ENCODE measurements around the gene L3MBTL4. TPM values are rescaled to one million over a fixed set of nuclear protein-coding genes. Genes with fewer than 3 reads are reported as not detected.

L3MBTL4 gene
- polyA plus RNA-seq, 1 of the 3 experiments (the other 2 are of a cell fraction) = 0.02 TPM

GRCh38 chr18:5964108-5964507 lies 450.6 kb downstream of the L3MBTL4 start:
- Histone ChIP-seq H3K36me3 (replicated peaks in 1 of 2; ENCODE audit: control insufficient read depth in 1 of 2, insufficient read depth in 2 of 2, low read length in 1 of 2) (no peaks in the 10 kb centered on the region), H3K9me3 (no peaks in the 10 kb centered on the region), H3K4me1 (ENCODE audit: control insufficient read depth in 1 of 2, insufficient read depth in 2 of 2, low read depth in 1 of 2, low read length in 1 of 2) (peaks cover 0 to 14% of the 10 kb centered on the region in 2 experiments; a peak in 1 of 4 replicates), H3K27me3 (ENCODE audit: insufficient read depth) (0 out of 2 replicates have a peak, but pooled peaks cover 5% of the 10 kb centered on the region), H3F3A (replicated peaks; ENCODE audit: insufficient read depth) (no peaks in the 10 kb centered on the region), H4K20me1 (ENCODE audit: insufficient read depth) (no peaks in the 10 kb centered on the region), H2AFZ (ENCODE audit: low read depth) (no peak overlapping the region), H3K9ac (no peak overlapping the region), H3K27ac (ENCODE audit: low read depth in 2 of 2, low read length in 1 of 2) (no peak overlapping the region), H3K79me2 (ENCODE audit: insufficient read depth) (no peaks in the 10 kb centered on the region), H3K9me2 (no peaks in the 10 kb centered on the region), H3K4me2 (no peak overlapping the region), H3K4me3 (ENCODE audit: low read depth in 2 of 2, low read length in 1 of 2) (no peak overlapping the region)
- 47% methylated on average over 7 of the region's 8 CpGs for WGBS (ENCODE audit: low lambda C conversion rate)
- DNase-seq = no peak
- ChIA-PET POLR2A (no interaction called here), CTCF (no interaction called here)
- no peak for TF ChIP-seq RFX5 (IDR thresholded peaks at IDR 0.05; ENCODE audit: low read length)
- no peak for TF ChIP-seq SMC3 (IDR thresholded peaks at IDR 0.05; ENCODE audit: low read depth, low read length)
- TF ChIP-seq ZBTB33 (IDR thresholded peaks at IDR 0.05; ENCODE audit: borderline replicate concordance, low read depth) = no peak
- no peak for TF ChIP-seq MEF2A (IDR thresholded peaks at IDR 0.05; ENCODE audit: borderline replicate concordance, low read depth)
- TF ChIP-seq TCF12 (IDR thresholded peaks at IDR 0.05) = no peak
- TF ChIP-seq USF2 (IDR thresholded peaks at IDR 0.05; ENCODE audit: borderline replicate concordance, low read depth, low read length) = no peak
- TF ChIP-seq GATA2 (CRISPR knock-in tag; IDR thresholded peaks at IDR 0.05) = no peak
- TF ChIP-seq RAD21 (IDR thresholded peaks at IDR 0.05; ENCODE audit: low read length) = no peak
- TF ChIP-seq FOSL2 (IDR thresholded peaks at IDR 0.05; ENCODE audit: borderline replicate concordance, low read depth) = no peak

GRCh38 chr18:5963267-5963666 lies 451.4 kb downstream of the L3MBTL4 start:
- Histone ChIP-seq H3K4me3 (ENCODE audit: low read depth in 2 of 2, low read length in 1 of 2) (no peak overlapping the region), H4K20me1 (ENCODE audit: insufficient read depth) (no peaks in the 10 kb centered on the region), H3K36me3 (replicated peaks in 1 of 2; ENCODE audit: control insufficient read depth in 1 of 2, insufficient read depth in 2 of 2, low read length in 1 of 2) (no peaks in the 10 kb centered on the region), H3K4me1 (ENCODE audit: control insufficient read depth in 1 of 2, insufficient read depth in 2 of 2, low read depth in 1 of 2, low read length in 1 of 2) (peaks cover 0 to 14% of the 10 kb centered on the region in 2 experiments; a peak in 1 of 4 replicates), H3K27ac (ENCODE audit: low read depth in 2 of 2, low read length in 1 of 2) (no peak overlapping the region), H3K9me2 (no peaks in the 10 kb centered on the region), H3K79me2 (ENCODE audit: insufficient read depth) (no peaks in the 10 kb centered on the region), H3K9me3 (no peaks in the 10 kb centered on the region), H3K27me3 (ENCODE audit: insufficient read depth) (0 out of 2 replicates have a peak, but pooled peaks cover 5% of the 10 kb centered on the region), H3K9ac (no peak overlapping the region), H2AFZ (ENCODE audit: low read depth) (no peak overlapping the region), H3K4me2 (no peak overlapping the region), H3F3A (replicated peaks; ENCODE audit: insufficient read depth) (no peaks in the 10 kb centered on the region)
- TF ChIP-seq TEAD4 (IDR thresholded peaks at IDR 0.05; ENCODE audit: borderline replicate concordance, insufficient read depth) (no peak), IRF3 (IDR thresholded peaks at IDR 0.05; ENCODE audit: low read depth, low read length) (no peak), CTCF (IDR thresholded peaks at IDR 0.05) (no peak)
- CTCF ChIA-PET = no interaction called here
- POLR2A ChIA-PET = no interaction called here
- DNase-seq = no peak
- 70% methylated on average over 7 of the region's 7 CpGs for WGBS (ENCODE audit: low lambda C conversion rate)

All from SK-N-SH (cell line).